Measurements from ENCODE around the gene THSD4.

Gene THSD4

GRCh38 chr15:71093054-71094024, 21.9 kb upstream of the THSD4 start:
- H3K27me3 ChIP-seq, result no peaks in the 10 kb centered on the region
- peaks cover 0 to 18% (median 9%) of the 10 kb centered on the region in 11 experiments; a peak in 17 of 22 replicates for H3K9me3 ChIP-seq (replicated peaks in 1 of 11)
- no peak overlapping the region for H3K4me2 ChIP-seq
- H3K27ac ChIP-seq, result no peak overlapping the region
- H3K4me1 ChIP-seq, result no peaks in the 10 kb centered on the region
- no peaks in the 10 kb centered on the region for H3K36me3 ChIP-seq
- no peak overlapping the region for H3K9ac ChIP-seq
- H3K4me3 ChIP-seq, result no peak overlapping the region
- no peaks in the 10 kb centered on the region for H4K20me1 ChIP-seq
- no peak for TF ChIP-seq Cebpa-rat (IDR thresholded peaks at IDR 0.05)

GRCh38 chr15:71094137-71094536, 21.1 kb upstream of the THSD4 start:
- Histone ChIP-seq H3K9ac (no peak overlapping the region), H3K4me2 (no peak overlapping the region), H3K9me3 (replicated peaks in 1 of 11) (peaks cover 0 to 11% (median 1%) of the 10 kb centered on the region in 11 experiments; a peak in 9 of 22 replicates), H4K20me1 (no peaks in the 10 kb centered on the region), H3K27ac (no peak overlapping the region), H3K4me3 (no peak overlapping the region), H3K4me1 (no peaks in the 10 kb centered on the region), H3K27me3 (no peaks in the 10 kb centered on the region), H3K36me3 (no peaks in the 10 kb centered on the region)
- TF ChIP-seq Cebpa-rat (IDR thresholded peaks at IDR 0.05), result no peak

GRCh38 chr15:71096676-71097075, 18.6 kb upstream of the THSD4 start:
- H4K20me1 ChIP-seq, result no peaks in the 10 kb centered on the region
- H3K4me3 ChIP-seq, result no peak overlapping the region
- no peak overlapping the region for H3K27ac ChIP-seq
- no peaks in the 10 kb centered on the region for H3K4me1 ChIP-seq
- no peak overlapping the region for H3K9ac ChIP-seq
- TF ChIP-seq Cebpa-rat (IDR thresholded peaks at IDR 0.05), result no peak
- no peak overlapping the region for H3K4me2 ChIP-seq
- H3K36me3 ChIP-seq, result no peaks in the 10 kb centered on the region
- H3K9me3 ChIP-seq (replicated peaks in 1 of 11), result peaks cover 0 to 5% (median 0%) of the 10 kb centered on the region in 11 experiments; a peak in 1 of 22 replicates
- no peaks in the 10 kb centered on the region for H3K27me3 ChIP-seq

- H3K27ac ChIP-seq, result no peak overlapping the region
- H3K4me3 ChIP-seq, result no peak overlapping the region
- H3K27me3 ChIP-seq, result no peaks in the 10 kb centered on the region
- no peak overlapping the region for H3K4me2 ChIP-seq
- TF ChIP-seq Cebpa-rat (IDR thresholded peaks at IDR 0.05), result no peak
- H3K9ac ChIP-seq, result no peak overlapping the region
- H3K4me1 ChIP-seq, result no peaks in the 10 kb centered on the region
- H3K36me3 ChIP-seq, result no peaks in the 10 kb centered on the region
- peaks cover 0 to 5% (median 0%) of the 10 kb centered on the region in 11 experiments; a peak in 1 of 22 replicates for H3K9me3 ChIP-seq (replicated peaks in 1 of 11)
- H4K20me1 ChIP-seq, result no peaks in the 10 kb centered on the region
These were observed 17.4 kb upstream of the THSD4 start for GRCh38 chr15:71097890-71098289.

- Histone ChIP-seq H3K27me3 (no peaks in the 10 kb centered on the region), H3K4me1 (no peaks in the 10 kb centered on the region), H4K20me1 (no peaks in the 10 kb centered on the region), H3K4me2 (no peak overlapping the region), H3K9ac (no peak overlapping the region), H3K4me3 (no peak overlapping the region), H3K36me3 (no peaks in the 10 kb centered on the region), H3K27ac (no peak overlapping the region), H3K9me3 (replicated peaks in 1 of 11) (peaks cover 0 to 5% (median 0%) of the 10 kb centered on the region in 11 experiments; a peak in 1 of 22 replicates)
- no peak for TF ChIP-seq Cebpa-rat (IDR thresholded peaks at IDR 0.05)
These were observed 16.4 kb upstream of the THSD4 start for GRCh38 chr15:71098920-71099319.

GRCh38 chr15:71103102-71103676, 12.1 kb upstream of the THSD4 start:
- Histone ChIP-seq H3K36me3 (no peaks in the 10 kb centered on the region), H3K4me2 (no peak overlapping the region), H4K20me1 (no peaks in the 10 kb centered on the region), H3K4me1 (no peaks in the 10 kb centered on the region), H3K27ac (no peak overlapping the region), H3K4me3 (no peak overlapping the region), H3K27me3 (no peaks in the 10 kb centered on the region), H3K9me3 (replicated peaks in 1 of 11) (no peaks in the 10 kb centered on the region), H3K9ac (no peak overlapping the region)
- no peak for TF ChIP-seq Cebpa-rat (IDR thresholded peaks at IDR 0.05)

- no peaks in the 10 kb centered on the region for H3K27me3 ChIP-seq
- H3K36me3 ChIP-seq, result no peaks in the 10 kb centered on the region
- no peak overlapping the region for H3K4me3 ChIP-seq
- no peak overlapping the region for H3K9ac ChIP-seq
- TF ChIP-seq Cebpa-rat (IDR thresholded peaks at IDR 0.05), result no peak
- no peak overlapping the region for H3K4me2 ChIP-seq
- no peaks in the 10 kb centered on the region for H3K9me3 ChIP-seq (replicated peaks in 1 of 11)
- H3K27ac ChIP-seq, result no peak overlapping the region
- H3K4me1 ChIP-seq, result no peaks in the 10 kb centered on the region
- no peaks in the 10 kb centered on the region for H4K20me1 ChIP-seq
These were observed 10.6 kb upstream of the THSD4 start for GRCh38 chr15:71104636-71105035.

GRCh38 chr15:71105444-71105843, 9.8 kb upstream of the THSD4 start:
- Histone ChIP-seq H3K9me3 (replicated peaks in 1 of 11) (no peaks in the 10 kb centered on the region), H3K4me2 (no peak overlapping the region), H3K4me1 (no peaks in the 10 kb centered on the region), H3K27ac (no peak overlapping the region), H4K20me1 (no peaks in the 10 kb centered on the region), H3K36me3 (no peaks in the 10 kb centered on the region), H3K27me3 (no peaks in the 10 kb centered on the region), H3K9ac (no peak overlapping the region), H3K4me3 (no peak overlapping the region)
- no peak for TF ChIP-seq Cebpa-rat (IDR thresholded peaks at IDR 0.05)

- no peaks in the 10 kb centered on the region for H4K20me1 ChIP-seq
- H3K4me2 ChIP-seq, result no peak overlapping the region
- no peaks in the 10 kb centered on the region for H3K27me3 ChIP-seq
- H3K9me3 ChIP-seq (replicated peaks in 1 of 11), result no peaks in the 10 kb centered on the region
- H3K9ac ChIP-seq, result no peak overlapping the region
- no peak for TF ChIP-seq Cebpa-rat (IDR thresholded peaks at IDR 0.05)
- H3K36me3 ChIP-seq, result no peaks in the 10 kb centered on the region
- H3K4me3 ChIP-seq, result no peak overlapping the region
- no peaks in the 10 kb centered on the region for H3K4me1 ChIP-seq
- no peak overlapping the region for H3K27ac ChIP-seq
These were observed 8.3 kb upstream of the THSD4 start for GRCh38 chr15:71106802-71107500.
